ENCODE results near the gene LTA. TPM values are rescaled to one million over a fixed set of nuclear protein-coding genes. Genes with fewer than 3 reads are reported as not detected.

Gene LTA
- polyA plus RNA-seq, 1 donor (not counting 4 experiments of a cell fraction or from before 2014, with no cell fraction given), result 0.04 TPM

- no peak for DNase-seq (ENCODE audit: low read depth, low spot score)
- H3K27me3 ChIP-seq (ENCODE audit: control insufficient read depth, extremely low read depth, insufficient read depth, low read length), result no peaks in the 10 kb centered on the region
- peaks cover 31% of the 10 kb centered on the region for H4K20me1 ChIP-seq (ENCODE audit: control insufficient read depth, extremely low read depth, insufficient read depth, low read length)
- H3K9me1 ChIP-seq (ENCODE audit: control insufficient read depth, extremely low read depth, insufficient read depth, low read length), result no peaks in the 10 kb centered on the region
- no peak overlapping the region for H3K27ac ChIP-seq (ENCODE audit: control insufficient read depth, insufficient read depth, low read length)
- TF ChIP-seq EZH2 (IDR thresholded peaks at IDR 0.05; ENCODE audit: low read length) (no peak), CTCF (optimal IDR thresholded peaks at IDR 0.05 in 1 of 3, IDR thresholded peaks at IDR 0.05 in 1 of 3, conservative IDR thresholded peaks at IDR 0.05 in 1 of 3; ENCODE audit: extremely low read depth in 1 of 3, insufficient read depth in 2 of 3, low read length in 3 of 3) (no peak)
- H3K36me3 ChIP-seq (ENCODE audit: control insufficient read depth in 2 of 2, extremely low read depth in 1 of 2, insufficient read depth in 2 of 2, low read length in 2 of 2), result peaks cover 53 to 59% of the 10 kb centered on the region in 2 experiments
- no peaks in the 10 kb centered on the region for H3K9me3 ChIP-seq (ENCODE audit: control insufficient read depth, low read depth, low read length)
- H3K4me1 ChIP-seq (ENCODE audit: control insufficient read depth, extremely low read depth, insufficient read depth, low read length), result peaks cover 2% of the 10 kb centered on the region
- H2AFZ ChIP-seq (ENCODE audit: control insufficient read depth, low read length), result no peak overlapping the region
- no peak overlapping the region for H3K9ac ChIP-seq (ENCODE audit: control insufficient read depth, extremely low read depth, insufficient read depth, low read length)
- no peak for FAIRE-seq
- H3K4me3 ChIP-seq (ENCODE audit: control insufficient read depth in 2 of 3, extremely low read depth in 1 of 3, insufficient read depth in 2 of 3, low read depth in 1 of 3, low read length in 3 of 3), result no peak overlapping the region
- dilution Hi-C loops (cut with MboI; ENCODE audit: extremely low pct_ligation_motif_present, low sequenced_read_pairs), result no loop called here
- H3K4me2 ChIP-seq (ENCODE audit: control insufficient read depth, extremely low read depth, insufficient read depth, low read depth, low read length), result no peak overlapping the region
- peaks cover 48% of the 10 kb centered on the region for H3K79me2 ChIP-seq (ENCODE audit: control insufficient read depth, insufficient read depth, low read length)
These were observed 38.6 kb upstream of the LTA start for GRCh38 chr6:31533455-31533841.

GRCh38 chr6:31534011-31534410, 38.1 kb upstream of the LTA start:
- Histone ChIP-seq H3K4me2 (ENCODE audit: control insufficient read depth, extremely low read depth, insufficient read depth, low read depth, low read length) (no peak overlapping the region), H3K9ac (ENCODE audit: control insufficient read depth, extremely low read depth, insufficient read depth, low read length) (no peak overlapping the region), H4K20me1 (ENCODE audit: control insufficient read depth, extremely low read depth, insufficient read depth, low read length) (peaks cover 37% of the 10 kb centered on the region), H3K36me3 (ENCODE audit: control insufficient read depth in 2 of 2, extremely low read depth in 1 of 2, insufficient read depth in 2 of 2, low read length in 2 of 2) (peaks cover 53 to 64% of the 10 kb centered on the region in 2 experiments), H3K27ac (ENCODE audit: control insufficient read depth, insufficient read depth, low read length) (no peak overlapping the region), H3K4me3 (ENCODE audit: control insufficient read depth in 2 of 3, extremely low read depth in 1 of 3, insufficient read depth in 2 of 3, low read depth in 1 of 3, low read length in 3 of 3) (no peak overlapping the region), H3K27me3 (ENCODE audit: control insufficient read depth, extremely low read depth, insufficient read depth, low read length) (no peaks in the 10 kb centered on the region), H3K79me2 (ENCODE audit: control insufficient read depth, insufficient read depth, low read length) (peaks cover 53% of the 10 kb centered on the region), H3K4me1 (ENCODE audit: control insufficient read depth, extremely low read depth, insufficient read depth, low read length) (peaks cover 8% of the 10 kb centered on the region), H3K9me1 (ENCODE audit: control insufficient read depth, extremely low read depth, insufficient read depth, low read length) (no peaks in the 10 kb centered on the region), H3K9me3 (ENCODE audit: control insufficient read depth, low read depth, low read length) (no peaks in the 10 kb centered on the region), H2AFZ (ENCODE audit: control insufficient read depth, low read length) (no peak overlapping the region)
- dilution Hi-C loops (cut with MboI; ENCODE audit: extremely low pct_ligation_motif_present, low sequenced_read_pairs), result no loop called here
- TF ChIP-seq EZH2 (IDR thresholded peaks at IDR 0.05; ENCODE audit: low read length) (no peak), CTCF (optimal IDR thresholded peaks at IDR 0.05 in 1 of 3, IDR thresholded peaks at IDR 0.05 in 1 of 3, conservative IDR thresholded peaks at IDR 0.05 in 1 of 3; ENCODE audit: extremely low read depth in 1 of 3, insufficient read depth in 2 of 3, low read length in 3 of 3) (no peak)
- DNase-seq (ENCODE audit: low read depth, low spot score), result no peak
- FAIRE-seq, result no peak

Data from keratinocyte (primary cell).